ENCODE data around the gene RHBDL2.
"Not testable (repeated sequence)": the region's sequence is repeated elsewhere in the genome, so short reads cannot be mapped to it uniquely, and the experiment has no call there.

DNA sequence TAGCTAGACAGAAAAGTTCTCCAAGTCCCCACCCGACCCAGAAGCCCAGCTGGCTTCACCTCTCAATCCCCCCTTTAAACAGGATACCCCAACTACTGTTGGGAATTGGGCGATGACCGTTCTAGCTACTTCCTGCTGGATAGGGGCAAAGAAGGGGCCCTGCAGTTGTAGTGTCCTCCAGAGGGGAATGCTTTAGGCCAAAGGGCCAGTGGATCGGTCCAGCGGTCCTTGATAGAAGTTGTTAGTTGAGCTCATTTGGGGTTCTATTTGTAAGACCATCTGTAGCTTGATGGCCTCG lies 36.6 kb upstream of the RHBDL2 start:
- not testable (repeated sequence) for TF ChIP-seq EZH2 (IDR thresholded peaks at IDR 0.05; ENCODE audit: insufficient read depth, poor library complexity, severe bottlenecking); EZH2phosphoT487 (IDR thresholded peaks at IDR 0.05; ENCODE audit: insufficient read depth, low read depth)
